Measurements from ENCODE around the gene GFRA1.
A peak's percentile ranks its signal among the peaks of the same experiment; 100 is the strongest.

GFRA1 gene

GRCh38 chr10:116098411-116099022, 174.5 kb downstream of the GFRA1 start:
- no peak for DNase-seq

- no peak for DNase-seq
Observed at GRCh38 chr10:116097239-116097784, 175.7 kb downstream of the GFRA1 start.

GRCh38 chr10:116096526-116096925, 176.5 kb downstream of the GFRA1 start:
- DNase-seq: no peak

GRCh38 chr10:116094356-116094755, 178.7 kb downstream of the GFRA1 start:
- DNase-seq: no peak

- DNase-seq: no peak
Observed at GRCh38 chr10:116093031-116093430, 180.0 kb downstream of the GFRA1 start.

GRCh38 chr10:116088985-116089384, 184.0 kb downstream of the GFRA1 start:
- DNase-seq: no peak

- no peak for DNase-seq
Observed at GRCh38 chr10:116085323-116085722, 187.7 kb downstream of the GFRA1 start.

- DNase-seq: no peak
Observed at GRCh38 chr10:116084161-116084560, 188.8 kb downstream of the GFRA1 start.

- no peak for DNase-seq
Observed at GRCh38 chr10:116083226-116083762, 189.7 kb downstream of the GFRA1 start.

- DNase-seq: no peak
Observed at GRCh38 chr10:116082762-116083161, 190.2 kb downstream of the GFRA1 start.

GRCh38 chr10:116082206-116082605, 190.8 kb downstream of the GFRA1 start:
- DNase-seq: no peak

- DNase-seq: no peak
Observed at GRCh38 chr10:116080553-116080952, 192.5 kb downstream of the GFRA1 start.

- DNase-seq: no peak
Observed at GRCh38 chr10:116079355-116079754, 193.7 kb downstream of the GFRA1 start.

GRCh38 chr10:116076621-116077020, 196.4 kb downstream of the GFRA1 start:
- no peak for DNase-seq

- DNase-seq: no peak
Observed at GRCh38 chr10:116073510-116073909, 199.5 kb downstream of the GFRA1 start.

GRCh38 chr10:116073001-116073400, 200.0 kb downstream of the GFRA1 start:
- peak; percentile 8 for DNase-seq

GRCh38 chr10:116071453-116072148, 201.4 kb downstream of the GFRA1 start:
- no peak for DNase-seq

- no peak for DNase-seq
Observed at GRCh38 chr10:116070743-116071320, 202.2 kb downstream of the GFRA1 start.

GRCh38 chr10:116069856-116070255, 203.2 kb downstream of the GFRA1 start:
- DNase-seq: no peak

- DNase-seq: no peak
Observed at GRCh38 chr10:116067825-116068224, 205.2 kb downstream of the GFRA1 start.

- no peak for DNase-seq
Observed at GRCh38 chr10:116063107-116063506, 209.9 kb downstream of the GFRA1 start.

- no peak for DNase-seq
Observed at GRCh38 chr10:116060864-116061263, 212.1 kb downstream of the GFRA1 start.

- no peak for DNase-seq
Observed at GRCh38 chr10:116059320-116059719, 213.7 kb downstream of the GFRA1 start.
